Measurements from ENCODE around the gene PHF12.
"Not testable (repeated sequence)": the region's sequence is repeated elsewhere in the genome, so short reads cannot be mapped to it uniquely, and the experiment has no call there.

The PHF12 gene

GRCh38 chr17:28951991-28952975, 965 bp upstream of the PHF12 start:
- peak; percentile 93 to 98 for DNase-seq

DNA sequence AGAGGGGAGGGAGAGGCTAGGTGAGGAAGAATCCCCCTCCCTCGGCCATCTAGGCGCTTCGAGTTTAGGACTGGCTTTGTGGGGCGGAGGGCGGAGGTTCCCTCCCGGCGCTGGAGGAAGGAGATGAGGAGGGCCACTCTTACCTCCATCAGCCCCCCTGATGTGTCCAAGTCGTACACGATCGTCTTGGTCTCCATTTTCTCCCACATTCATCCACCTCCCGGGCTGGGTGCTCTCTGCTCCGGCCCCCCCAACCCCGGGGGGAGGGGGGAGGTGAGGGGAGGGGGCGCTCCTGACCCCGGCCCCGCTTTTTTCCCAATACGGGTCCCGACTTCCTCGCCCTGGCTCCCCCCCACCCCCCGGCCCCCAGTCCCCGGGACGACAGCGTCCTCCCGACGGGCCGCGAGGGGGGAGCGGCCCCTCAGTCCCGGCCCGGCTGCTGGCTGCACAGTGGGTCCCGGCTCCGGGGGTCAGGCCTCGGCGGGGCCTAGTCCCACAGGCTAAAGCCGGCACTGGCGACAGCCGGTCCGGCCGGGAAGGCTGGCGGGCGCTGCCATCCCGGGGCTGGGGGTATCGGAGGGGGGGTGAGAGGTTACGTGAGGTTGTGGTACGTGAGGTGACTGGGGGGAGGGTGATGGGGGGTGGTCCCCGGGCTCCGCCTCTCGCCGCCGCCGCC, 428 bp downstream of the PHF12 start:
- no peak for DNase-seq

DNA sequence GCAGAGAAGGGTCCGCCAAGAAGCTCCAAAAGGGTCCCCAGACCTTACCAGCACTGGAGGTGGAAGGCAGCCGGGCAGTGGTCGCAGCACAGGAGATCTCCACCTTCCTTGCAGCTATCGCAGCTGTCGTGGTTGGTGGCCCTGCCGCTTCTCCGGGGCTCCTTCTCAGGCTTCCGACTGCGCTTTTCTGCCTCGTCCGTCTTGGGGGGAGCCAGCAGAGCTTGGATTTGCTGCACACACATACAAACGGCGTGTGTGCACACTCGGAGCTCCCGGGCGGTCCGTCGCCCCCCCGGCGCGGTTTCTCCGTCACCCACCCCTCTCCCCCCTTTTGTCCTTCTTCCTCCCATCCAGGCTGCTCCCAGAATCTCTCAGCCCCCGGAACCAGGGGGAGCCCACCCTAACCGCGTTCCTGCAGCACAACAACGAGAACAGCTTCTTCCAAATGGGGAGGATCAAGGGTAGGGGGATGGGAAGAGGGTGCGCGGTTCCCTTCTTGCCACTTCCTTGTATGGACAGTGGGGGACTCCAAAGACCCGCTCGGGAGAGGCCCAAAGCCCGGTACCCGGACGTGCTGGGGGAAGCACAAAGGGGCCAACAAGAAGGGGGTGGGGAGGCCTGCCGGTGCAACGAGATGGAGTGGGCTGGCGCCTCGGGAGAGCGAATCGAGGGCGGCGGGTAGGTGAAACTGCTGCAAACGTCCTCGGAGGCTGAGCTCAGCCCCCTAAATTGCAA, 1.1 kb downstream of the PHF12 start:
- peak in 1 of 2 experiments; percentile 42 for DNase-seq

- DNase-seq, result peak in 1 of 2 experiments; percentile 36
These were observed 1.9 kb downstream of the PHF12 start for GRCh38 chr17:28949185-28950016.

DNA sequence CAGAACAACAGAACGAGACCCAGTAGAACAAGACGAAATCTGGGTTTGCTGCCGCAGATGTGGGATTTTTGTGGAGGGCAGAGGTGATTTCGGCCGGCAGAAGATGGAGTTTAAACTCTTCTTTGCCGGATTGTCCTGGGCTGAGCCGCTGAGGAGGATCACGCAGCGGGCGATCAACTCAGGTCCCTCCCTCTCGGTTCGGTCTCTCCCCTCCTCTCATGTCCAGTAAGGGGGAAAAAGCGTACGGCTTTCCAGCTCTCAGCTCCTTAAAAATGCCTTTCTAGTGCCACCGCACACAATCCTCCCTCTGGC, 2.5 kb downstream of the PHF12 start:
- no peak for DNase-seq

- DNase-seq, result no peak
These were observed 3.0 kb downstream of the PHF12 start for GRCh38 chr17:28948342-28948741.

- no peak for DNase-seq
These were observed 3.7 kb downstream of the PHF12 start for GRCh38 chr17:28947639-28948038.

GRCh38 chr17:28946239-28946638, 5.1 kb downstream of the PHF12 start:
- DNase-seq, result no peak

DNA sequence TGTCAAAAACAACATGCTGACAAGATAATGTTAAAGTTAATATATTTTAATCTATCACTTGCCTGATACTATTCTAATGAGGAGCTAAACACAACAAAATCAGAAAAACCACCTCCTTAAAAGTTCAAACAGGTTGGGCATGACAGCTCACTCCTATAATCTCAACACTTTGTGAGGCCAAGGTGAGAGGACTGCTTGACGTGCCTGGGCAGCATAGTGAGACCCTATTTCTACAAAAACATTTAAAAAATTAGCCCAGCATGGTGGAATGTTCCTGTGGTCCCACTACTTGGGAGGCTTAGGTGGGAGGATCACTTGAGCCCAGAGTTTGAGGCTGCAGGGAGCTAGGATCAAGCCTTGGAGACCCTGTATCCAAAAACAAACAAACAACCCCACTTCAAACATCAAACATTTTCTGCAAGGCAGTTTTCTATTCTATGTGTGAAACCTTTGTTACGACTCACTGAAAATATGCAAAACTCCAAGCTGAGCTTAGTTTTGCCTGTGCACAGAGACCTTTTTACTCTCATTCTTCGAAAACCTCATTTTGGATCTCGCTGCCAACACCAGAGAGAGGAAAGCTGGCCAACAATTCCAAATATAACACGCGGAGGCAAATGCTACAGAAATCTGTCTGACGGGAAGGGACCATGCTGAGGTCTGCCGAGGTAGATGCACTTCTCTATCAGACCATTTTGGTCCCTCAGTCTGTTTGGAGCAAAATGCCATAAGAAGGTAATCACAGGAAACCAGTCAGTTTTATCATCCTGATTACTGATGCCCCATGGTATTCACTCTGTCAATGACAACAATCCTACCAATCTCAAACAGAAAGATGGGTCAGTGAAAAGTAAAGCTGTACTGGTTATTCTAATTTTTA, 6.2 kb downstream of the PHF12 start:
- no peak for DNase-seq

GRCh38 chr17:28944343-28944742, 7.0 kb downstream of the PHF12 start:
- DNase-seq, result no peak

DNA sequence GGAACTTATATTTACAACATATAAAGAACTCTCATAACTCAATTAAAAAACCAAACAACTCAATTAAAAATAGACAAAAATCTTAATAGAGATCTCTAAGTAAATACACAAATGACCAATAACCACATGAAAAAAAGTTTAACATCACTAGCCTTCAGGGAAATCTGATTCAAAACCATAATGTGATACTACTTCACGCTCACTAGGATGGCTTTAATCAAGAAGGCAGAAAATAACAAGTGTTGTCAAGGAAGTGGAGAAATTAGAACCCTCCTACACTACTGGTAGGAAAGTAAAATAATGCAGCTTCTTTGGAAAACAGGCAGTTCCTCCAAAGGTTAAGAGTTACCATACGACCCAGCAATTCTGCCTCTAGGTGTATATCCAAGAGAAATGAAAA, 8.4 kb downstream of the PHF12 start:
- no peak for DNase-seq

DNA sequence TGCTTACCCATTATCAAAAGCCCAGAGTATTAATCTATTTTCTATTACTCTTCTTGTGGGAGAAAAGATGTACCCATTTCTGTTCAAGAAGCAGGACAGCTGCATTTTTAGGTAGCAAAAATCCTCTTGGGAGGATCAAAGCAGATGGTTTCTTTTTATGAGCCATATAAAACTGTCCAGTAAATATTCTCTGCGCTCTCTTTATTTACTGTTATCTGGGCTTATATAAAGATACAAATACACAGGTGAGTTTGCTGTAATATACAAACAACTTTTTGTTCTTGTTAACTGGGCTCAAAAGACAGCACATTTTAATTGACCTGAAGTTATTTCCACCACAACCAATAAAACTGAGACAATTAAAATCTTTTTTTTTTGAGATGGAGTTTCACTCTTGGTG, 10.1 kb downstream of the PHF12 start:
- DNase-seq, result no peak

- DNase-seq, result no peak
These were observed 10.6 kb downstream of the PHF12 start for GRCh38 chr17:28940675-28941074.

- DNase-seq, result no peak
These were observed 11.2 kb downstream of the PHF12 start for GRCh38 chr17:28940142-28940541.

- DNase-seq, result no peak
These were observed 12.8 kb downstream of the PHF12 start for GRCh38 chr17:28938552-28938951.

DNA sequence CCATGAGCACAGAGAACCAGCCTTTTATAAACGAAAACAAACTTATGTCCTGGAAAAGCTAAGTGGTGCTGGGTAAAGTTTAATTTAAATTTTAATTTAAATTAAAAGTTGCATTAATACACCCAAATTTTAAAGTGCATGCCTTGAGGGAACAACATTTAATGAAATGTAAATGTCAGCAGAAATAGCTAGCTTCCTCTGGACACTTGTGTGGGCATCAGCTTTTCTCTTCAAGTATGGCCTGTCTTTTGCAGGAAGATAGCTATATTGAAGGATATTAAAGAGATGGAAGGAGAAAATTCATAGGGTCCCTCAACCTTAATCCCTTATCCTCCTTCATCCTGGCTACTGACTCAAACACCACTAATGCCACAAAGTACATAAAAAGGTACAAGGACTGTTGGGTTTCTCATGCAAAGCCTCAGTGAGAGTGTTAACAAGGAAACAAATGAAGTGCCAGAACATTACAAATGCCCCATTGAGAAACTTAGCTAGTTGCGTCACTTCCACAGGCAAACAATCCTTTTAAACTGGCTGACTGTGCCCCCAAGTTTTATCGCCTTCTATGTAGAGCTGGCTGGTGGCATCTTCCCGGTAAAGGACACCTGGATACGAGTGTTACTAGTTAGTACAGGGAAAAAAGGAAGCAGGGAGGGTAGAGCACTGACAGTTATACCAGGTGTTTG, 14.1 kb downstream of the PHF12 start:
- no peak for DNase-seq

DNA sequence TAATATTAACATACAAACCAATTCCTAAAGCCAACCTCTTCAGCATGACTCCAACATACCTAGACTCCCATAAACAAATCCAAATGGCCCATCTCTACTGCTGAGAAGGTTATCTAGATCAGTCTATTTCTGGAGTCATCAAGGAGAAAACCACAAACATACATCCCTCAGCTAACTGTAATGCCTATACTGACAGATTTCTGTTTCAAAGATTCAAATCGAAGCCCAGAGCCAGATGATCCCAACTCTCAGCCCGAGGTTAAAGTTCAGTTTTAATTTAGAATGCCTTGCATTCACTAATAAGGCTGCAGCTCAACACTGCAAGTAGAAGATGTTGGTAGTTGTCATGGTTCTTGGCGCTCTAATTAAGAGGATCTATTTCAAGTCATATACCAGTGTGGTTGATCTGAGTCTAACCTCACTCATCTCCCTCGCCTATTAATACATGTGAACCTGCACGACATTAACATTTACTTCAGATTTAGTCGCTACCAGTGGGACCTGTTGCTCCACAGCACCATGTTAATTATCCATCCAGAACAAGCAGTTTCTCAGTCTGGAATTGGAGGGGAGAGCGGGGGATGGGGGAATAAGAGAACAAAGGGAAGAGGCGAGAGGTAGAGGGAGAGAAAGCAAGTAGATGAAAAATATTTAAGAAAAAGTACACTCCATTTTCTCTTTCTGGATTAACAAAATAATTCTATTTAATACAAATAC, 15.4 kb downstream of the PHF12 start:
- DNase-seq, result no peak

GRCh38 chr17:28934508-28934907, 16.8 kb downstream of the PHF12 start:
- not testable (repeated sequence) for DNase-seq

DNA sequence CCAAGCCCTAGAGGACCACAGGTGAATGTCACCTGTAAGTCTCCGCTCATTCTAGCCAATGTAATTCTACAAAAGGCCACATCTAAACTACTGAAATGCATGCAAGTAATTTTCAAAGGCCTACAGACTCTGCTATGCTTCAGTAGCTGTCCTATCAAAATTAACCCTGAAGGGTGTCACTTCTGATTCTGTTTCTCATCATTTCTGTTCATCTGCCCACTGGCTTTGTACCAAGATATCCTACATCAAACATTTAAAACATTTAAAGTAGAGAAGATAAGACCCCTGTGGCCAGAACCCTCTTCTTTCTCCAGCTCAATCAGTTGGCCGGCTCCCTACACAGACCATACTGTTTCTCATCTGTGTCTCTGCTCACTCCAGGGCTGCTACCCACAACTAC, 21.5 kb downstream of the PHF12 start:
- no peak for DNase-seq

- no peak for DNase-seq
These were observed 23.3 kb downstream of the PHF12 start for GRCh38 chr17:28928061-28928460.

All from NCI-H2081 (cell line).